ENCODE measurements around the gene SLC12A8. TPM values are rescaled to one million over a fixed set of nuclear protein-coding genes. Genes with fewer than 3 reads are reported as not detected.

The SLC12A8 gene
- total RNA-seq, 1 donor from 2014 or later = 6.1 TPM

- no peak for DNase-seq (ENCODE audit: low spot score)
- Mint-ChIP-seq H3K27ac (ENCODE audit: unreplicated experiment) (no peak overlapping the region), H3K36me3 (ENCODE audit: low read depth) (no peaks in the 10 kb centered on the region), H3K9me3 (ENCODE audit: low read depth) (no peaks in the 10 kb centered on the region), H3K4me1 (ENCODE audit: low read depth) (peaks cover 24% of the 10 kb centered on the region), H3K4me3 (ENCODE audit: unreplicated experiment) (no peak overlapping the region), H3K27me3 (ENCODE audit: low read depth) (no peaks in the 10 kb centered on the region)
- TF ChIP-seq CTCF (IDR thresholded peaks at IDR 0.05) = no peak
Measured at GRCh38 chr3:125185805-125186204, 26.7 kb downstream of the SLC12A8 start.

GRCh38 chr3:125179884-125180240 is 32.7 kb downstream of the SLC12A8 start:
- Mint-ChIP-seq H3K4me3 (ENCODE audit: unreplicated experiment) (no peak overlapping the region), H3K36me3 (ENCODE audit: low read depth) (no peaks in the 10 kb centered on the region), H3K27ac (ENCODE audit: unreplicated experiment) (no peak overlapping the region), H3K4me1 (ENCODE audit: low read depth) (peaks cover 4% of the 10 kb centered on the region), H3K27me3 (ENCODE audit: low read depth) (no peaks in the 10 kb centered on the region), H3K9me3 (ENCODE audit: low read depth) (no peaks in the 10 kb centered on the region)
- TF ChIP-seq CTCF (IDR thresholded peaks at IDR 0.05) = no peak
- DNase-seq (ENCODE audit: low spot score) = no peak

- TF ChIP-seq CTCF (IDR thresholded peaks at IDR 0.05) = no peak
- Mint-ChIP-seq H3K4me3 (ENCODE audit: unreplicated experiment) (no peak overlapping the region), H3K4me1 (ENCODE audit: low read depth) (no peaks in the 10 kb centered on the region), H3K27me3 (ENCODE audit: low read depth) (no peaks in the 10 kb centered on the region), H3K36me3 (ENCODE audit: low read depth) (no peaks in the 10 kb centered on the region), H3K9me3 (ENCODE audit: low read depth) (peaks cover 4% of the 10 kb centered on the region), H3K27ac (ENCODE audit: unreplicated experiment) (no peak overlapping the region)
- no peak for DNase-seq (ENCODE audit: low spot score)
Measured at GRCh38 chr3:125179143-125179883, 33.2 kb downstream of the SLC12A8 start.

GRCh38 chr3:125177746-125178145 is 34.8 kb downstream of the SLC12A8 start:
- peaks cover 8% of the 10 kb centered on the region for H3K9me3 Mint-ChIP-seq (ENCODE audit: low read depth)
- H3K27me3 Mint-ChIP-seq (ENCODE audit: low read depth) = no peaks in the 10 kb centered on the region
- no peak for DNase-seq (ENCODE audit: low spot score)
- H3K27ac Mint-ChIP-seq (ENCODE audit: unreplicated experiment) = no peak overlapping the region
- TF ChIP-seq CTCF (IDR thresholded peaks at IDR 0.05) = no peak
- no peak overlapping the region for H3K4me3 Mint-ChIP-seq (ENCODE audit: unreplicated experiment)
- peaks cover 2% of the 10 kb centered on the region for H3K36me3 Mint-ChIP-seq (ENCODE audit: low read depth)
- H3K4me1 Mint-ChIP-seq (ENCODE audit: low read depth) = no peaks in the 10 kb centered on the region

GRCh38 chr3:125175295-125176078 is 37.1 kb downstream of the SLC12A8 start:
- Mint-ChIP-seq H3K9me3 (ENCODE audit: low read depth) (peaks cover 8% of the 10 kb centered on the region), H3K4me1 (ENCODE audit: low read depth) (no peaks in the 10 kb centered on the region), H3K36me3 (ENCODE audit: low read depth) (peaks cover 2% of the 10 kb centered on the region), H3K4me3 (ENCODE audit: unreplicated experiment) (no peak overlapping the region), H3K27ac (ENCODE audit: unreplicated experiment) (no peak overlapping the region), H3K27me3 (ENCODE audit: low read depth) (no peaks in the 10 kb centered on the region)
- no peak for TF ChIP-seq CTCF (IDR thresholded peaks at IDR 0.05)
- no peak for DNase-seq (ENCODE audit: low spot score)
